GM21515 (cell line): ENCODE measurements around the gene MSANTD1.

Experiments
- ATAC-seq: cut with Tn5 transposase; IDR thresholded peaks from one replicate; pipeline ENCODE4 v1.9.1; 2021; ENCODE audit not compliant: unreplicated experiment

Gene MSANTD1

DNA sequence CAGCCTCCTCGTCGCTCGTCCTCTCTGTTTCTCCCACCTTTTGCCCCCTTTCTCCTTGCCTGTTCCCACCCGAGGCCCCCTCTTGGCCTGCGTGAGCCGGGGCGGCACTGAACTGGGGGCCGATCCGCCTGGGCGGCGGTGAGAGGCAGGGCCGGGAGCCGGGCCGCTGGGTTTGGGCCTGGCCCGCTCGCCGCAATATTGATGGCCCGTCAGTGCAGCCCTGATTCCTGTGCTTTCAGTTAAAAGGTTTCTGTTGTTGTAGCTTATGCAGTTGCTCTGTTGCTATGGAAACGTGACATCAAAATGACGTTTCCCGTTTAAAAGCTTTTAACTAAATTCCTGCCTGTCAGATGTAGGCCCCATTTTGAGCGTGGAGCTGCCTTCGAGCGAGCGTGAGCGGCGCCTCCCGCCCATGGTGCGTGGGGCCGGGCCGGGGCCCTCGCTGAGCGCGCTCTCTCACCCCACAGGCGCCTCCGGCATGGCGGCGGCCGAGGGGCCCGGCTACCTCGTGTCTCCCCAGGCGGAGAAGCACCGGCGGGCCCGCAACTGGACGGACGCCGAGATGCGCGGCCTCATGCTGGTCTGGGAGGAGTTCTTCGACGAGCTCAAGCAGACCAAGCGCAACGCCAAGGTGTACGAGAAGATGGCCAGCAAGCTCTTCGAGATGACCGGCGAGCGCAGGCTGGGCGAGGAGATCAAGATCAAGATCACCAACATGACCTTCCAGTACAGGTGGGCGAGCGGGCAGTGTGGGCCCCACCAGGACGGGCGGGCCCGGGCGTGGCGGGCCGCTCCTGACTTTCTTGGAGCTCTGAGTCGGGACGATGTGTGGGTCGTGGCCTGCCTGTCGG is at the start of gene MSANTD1:
Gene MSANTD1, plus strand, starts transcription at position 349 of the 851 bp plus-strand sequence. Its CDS starts 64 bp downstream, at position 413.
- ATAC-seq = no peak

DNA sequence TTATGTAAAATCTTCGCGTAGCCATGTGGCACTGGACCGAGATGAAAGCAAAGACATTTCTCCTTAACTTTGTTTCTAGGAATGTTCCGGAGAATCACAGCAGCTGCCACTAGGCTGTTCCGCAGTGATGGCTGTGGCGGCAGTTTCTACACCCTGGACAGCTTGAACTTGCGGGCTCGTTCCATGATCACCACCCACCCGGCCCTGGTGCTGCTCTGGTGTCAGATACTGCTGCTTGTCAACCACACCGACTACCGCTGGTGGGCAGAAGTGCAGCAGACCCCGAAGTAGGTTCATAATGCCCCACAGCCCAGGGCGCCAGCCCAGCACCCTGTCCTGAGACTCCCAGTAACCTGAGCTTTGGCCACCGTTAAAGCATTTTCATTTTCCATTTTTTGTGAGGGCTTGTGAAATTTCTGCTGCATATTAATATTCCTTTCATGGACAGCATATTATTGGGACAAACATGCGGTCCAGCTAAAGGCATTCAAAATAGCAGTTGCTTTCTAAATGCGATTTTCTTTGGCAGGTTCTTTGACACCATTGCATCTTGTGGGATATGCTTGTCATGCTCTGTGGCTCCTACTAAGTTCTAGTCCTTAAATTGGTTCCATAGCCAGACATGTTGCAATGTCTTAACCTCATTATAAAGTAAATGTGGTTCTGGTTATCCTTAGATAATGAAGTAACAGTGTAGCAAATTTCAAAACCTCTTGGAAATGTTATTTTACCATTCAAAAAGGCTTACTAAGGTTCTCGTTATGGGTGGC is 49.1 kb upstream of the MSANTD1 start:
- no peak for ATAC-seq

DNA sequence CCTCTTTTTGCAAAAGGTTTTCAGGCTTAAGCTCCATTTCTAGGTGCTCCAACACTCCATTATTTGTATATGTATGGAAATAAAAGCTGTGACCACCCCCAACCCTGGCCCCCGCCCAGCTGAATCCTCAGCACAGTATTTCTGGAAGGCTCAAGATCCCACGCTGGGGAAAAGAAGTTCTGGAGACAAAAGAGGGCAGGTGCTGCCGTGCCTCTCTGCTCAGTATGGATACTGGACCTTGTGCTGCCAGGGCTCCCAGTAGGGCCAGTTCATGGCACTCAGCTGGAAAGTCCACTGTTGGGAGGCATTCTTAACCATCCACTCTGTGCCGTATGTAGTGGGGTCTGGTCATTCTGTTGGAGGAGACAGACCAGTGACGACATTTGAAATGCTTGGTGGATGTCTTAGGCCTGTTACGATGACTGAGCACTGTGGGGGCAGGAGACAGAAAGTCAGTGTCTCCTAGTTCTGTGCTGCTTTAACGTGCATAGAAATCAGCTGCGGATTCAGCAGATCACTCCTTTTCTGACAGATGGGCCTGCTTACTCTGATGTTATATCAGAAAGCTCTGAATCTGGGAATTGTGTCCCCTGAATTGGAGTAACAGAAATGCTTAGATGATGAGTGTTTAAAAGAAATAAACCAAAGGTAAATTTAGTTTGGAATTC is 48.4 kb upstream of the MSANTD1 start:
- ATAC-seq = no peak

DNA sequence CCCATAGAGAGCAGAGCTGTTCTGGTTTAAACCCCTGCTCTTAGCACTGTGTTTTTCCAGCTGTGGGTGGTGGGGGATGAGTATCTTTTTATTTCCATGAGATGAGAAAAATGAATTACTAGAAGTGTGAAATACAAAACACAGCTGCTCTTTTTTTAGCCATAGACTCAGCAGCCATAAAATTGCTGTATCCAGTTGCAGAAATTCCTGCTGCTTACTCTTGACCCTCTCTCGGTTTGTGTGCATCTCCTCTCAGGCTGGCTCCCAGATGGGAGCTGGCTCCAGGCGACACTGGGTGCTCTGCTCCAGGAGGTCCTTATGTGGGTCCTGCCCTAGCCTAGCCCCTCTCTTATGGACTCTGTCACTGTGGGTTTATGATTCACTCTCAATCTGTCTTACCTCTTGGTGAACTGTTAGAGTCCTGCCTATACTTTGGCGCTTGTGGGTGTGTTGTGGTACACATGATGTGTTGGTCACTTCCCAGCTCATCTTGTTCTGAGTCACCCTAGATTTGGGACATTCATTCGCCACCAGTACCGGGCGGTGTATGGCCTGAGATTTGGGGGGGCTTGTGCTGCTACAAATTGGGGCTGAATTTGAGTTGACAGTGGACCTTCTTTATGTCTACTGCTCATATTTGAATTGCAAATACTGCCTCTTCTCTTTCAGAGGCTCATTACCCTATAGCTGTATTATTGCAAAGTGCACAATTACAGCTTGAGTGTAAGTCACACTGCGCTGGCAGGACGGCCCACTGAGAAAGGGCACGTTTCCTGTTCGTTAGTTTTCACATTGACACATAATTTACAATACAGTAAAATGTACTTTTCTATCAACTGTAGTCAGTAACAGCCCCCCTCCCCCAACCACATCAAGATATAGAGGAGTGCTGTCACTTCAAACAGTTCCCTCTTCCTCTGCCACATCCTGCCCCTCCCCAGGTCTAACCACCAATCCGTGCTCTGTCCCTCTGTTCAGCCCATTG is 46.9 kb upstream of the MSANTD1 start:
- ATAC-seq = peak; percentile 53

DNA sequence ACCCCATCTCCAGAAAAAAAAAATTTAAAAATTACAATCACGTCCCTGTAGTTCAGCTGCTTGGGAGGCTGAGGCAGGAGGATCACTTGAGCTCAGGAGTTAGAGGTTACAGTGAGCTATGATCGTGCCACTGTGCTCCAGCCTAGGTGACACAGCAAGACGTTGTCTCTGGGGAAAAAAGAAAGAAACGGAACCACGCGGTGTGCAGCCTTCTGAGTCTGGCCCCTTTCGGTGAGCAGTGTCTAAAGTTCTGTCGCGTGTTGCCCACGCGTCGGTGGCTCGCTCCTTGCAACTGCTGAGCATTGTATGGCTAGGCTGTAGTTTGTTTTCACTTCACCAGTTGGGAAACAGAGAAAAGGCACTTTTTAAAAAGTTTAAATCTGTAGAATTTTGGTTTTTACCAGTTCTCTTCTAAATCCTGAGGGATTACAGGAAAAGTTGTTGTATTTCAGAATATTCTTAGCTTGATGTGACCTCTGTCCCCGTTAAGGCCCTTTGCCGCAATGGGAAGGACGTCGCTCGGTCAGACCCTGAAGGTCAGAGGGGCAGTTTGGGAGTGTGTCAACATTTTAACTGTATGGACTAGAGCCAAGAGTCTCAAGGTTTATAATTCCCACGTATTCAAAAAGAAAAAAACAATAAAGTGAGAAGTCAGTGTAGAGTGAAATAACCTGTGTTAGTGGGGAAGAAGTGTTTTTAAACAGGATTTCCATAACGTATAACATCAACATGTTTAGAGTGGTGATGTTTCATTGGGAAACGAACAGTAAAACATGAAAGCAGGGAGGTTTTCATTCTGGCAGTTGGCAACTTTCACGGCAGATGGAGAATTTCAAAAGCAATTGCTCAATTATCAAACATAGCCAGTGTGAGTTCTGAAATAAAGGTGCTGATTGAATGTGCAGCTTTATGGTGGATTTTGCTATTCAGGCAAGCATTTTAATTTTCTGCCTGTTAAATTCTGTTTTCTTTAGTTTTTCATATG is 45.8 kb upstream of the MSANTD1 start:
- no peak for ATAC-seq

DNA sequence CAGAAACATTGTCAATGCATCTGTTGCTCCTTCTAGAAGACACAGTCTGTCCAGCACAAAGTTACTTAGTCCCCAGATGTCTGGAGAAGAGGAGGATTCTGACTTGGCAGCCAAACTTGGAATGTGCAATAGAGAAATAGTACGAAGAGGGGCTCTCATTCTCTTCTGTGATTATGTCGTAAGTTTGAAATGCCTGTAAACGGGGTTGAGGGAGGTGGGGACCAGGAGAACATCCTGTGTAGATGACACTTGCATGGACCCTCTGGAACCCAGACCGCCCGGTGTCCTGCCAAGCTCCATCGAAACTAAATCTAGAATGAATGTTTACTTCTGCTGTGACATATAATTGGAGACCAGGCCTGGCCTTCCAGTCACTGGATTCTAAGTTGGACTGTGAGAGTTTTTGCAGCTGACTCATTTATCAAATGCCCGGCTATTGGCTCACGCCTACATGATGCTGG is 45.0 kb upstream of the MSANTD1 start:
- ATAC-seq = no peak

DNA sequence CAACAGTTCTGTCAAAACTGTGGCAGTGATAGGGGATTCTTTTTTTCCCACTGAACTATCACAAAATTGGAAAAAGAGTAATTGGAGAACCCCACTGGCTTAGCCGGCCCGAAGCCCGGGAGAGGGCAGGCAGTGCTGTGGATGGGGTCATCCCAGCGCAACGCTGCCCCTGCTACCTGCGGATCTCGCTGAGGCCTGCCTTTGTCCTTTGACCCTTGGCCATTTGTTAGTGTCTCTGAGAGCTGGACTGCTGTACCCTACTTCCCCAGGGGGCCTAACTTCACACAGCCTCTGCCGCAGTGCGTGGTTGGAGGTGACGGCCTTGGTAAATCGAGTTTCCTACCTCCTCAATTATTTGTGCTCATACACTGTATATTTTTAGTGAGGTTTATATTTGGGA is 43.0 kb upstream of the MSANTD1 start:
- ATAC-seq = no peak

DNA sequence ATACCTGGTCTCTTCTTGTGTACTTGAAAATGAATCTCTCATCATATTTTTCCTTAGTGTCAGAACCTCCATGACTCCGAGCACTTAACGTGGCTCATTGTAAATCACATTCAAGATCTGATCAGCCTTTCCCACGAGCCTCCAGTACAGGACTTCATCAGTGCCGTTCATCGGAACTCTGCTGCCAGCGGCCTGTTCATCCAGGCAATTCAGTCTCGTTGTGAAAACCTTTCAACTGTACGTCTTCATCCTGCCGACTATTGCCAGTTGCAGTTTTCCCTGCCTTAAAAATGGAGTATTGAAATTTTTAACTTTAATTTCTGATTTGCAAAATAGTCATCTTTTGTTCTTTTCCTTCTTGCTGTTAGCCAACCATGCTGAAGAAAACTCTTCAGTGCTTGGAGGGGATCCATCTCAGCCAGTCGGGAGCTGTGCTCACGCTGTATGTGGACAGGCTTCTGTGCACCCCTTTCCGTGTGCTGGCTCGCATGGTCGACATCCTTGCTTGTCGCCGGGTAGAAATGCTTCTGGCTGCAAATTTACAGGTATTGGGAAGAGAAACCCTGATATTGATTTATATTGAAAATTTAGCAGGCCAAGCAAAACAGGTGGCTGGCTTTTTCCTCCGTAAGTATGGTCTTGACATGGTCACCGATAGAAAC is 42.4 kb upstream of the MSANTD1 start:
- ATAC-seq = no peak

DNA sequence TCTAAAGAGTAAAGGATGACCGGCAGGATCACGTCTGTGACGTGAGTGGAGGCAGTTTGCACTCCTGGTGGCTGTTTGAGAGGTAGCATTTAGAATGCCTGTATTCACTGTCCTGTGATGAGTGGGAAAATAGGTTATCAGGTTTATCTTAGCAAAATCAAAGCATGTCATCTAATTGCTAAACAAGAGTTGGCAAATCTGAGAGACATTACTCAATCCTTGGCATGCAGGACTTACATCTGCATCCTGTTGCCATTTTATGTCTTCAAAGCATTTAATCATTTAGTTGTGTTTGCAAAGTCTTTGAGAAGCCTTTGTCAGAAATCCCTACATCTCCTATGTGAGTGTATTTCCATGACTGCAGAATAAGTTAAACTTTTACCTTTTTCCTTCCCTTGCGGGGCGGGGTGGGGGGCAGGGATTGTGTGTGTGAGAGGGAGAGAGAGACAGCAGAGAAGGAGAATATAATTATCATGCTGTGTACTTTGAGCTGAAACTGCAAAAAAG is 41.4 kb upstream of the MSANTD1 start:
- ATAC-seq = no peak

DNA sequence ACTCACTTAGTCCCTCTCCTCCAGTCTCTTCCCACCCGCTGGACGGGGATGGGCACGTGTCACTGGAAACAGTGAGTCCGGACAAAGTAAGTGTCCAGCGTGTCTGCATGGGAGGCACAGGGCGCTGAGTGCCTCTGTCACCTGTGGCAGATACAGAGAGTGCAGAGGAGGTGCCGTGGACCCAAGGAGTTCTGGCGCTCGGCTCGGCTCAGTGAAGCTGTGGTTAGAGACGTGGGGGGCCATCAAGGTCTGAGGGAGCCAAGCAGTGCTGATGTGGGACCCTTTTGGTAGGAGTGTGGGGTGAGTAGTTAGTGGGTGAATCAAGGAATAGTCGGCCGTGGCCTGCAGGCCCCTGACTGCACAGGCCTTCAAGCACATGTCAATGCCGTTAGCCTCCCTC is 40.1 kb upstream of the MSANTD1 start:
- ATAC-seq = no peak

DNA sequence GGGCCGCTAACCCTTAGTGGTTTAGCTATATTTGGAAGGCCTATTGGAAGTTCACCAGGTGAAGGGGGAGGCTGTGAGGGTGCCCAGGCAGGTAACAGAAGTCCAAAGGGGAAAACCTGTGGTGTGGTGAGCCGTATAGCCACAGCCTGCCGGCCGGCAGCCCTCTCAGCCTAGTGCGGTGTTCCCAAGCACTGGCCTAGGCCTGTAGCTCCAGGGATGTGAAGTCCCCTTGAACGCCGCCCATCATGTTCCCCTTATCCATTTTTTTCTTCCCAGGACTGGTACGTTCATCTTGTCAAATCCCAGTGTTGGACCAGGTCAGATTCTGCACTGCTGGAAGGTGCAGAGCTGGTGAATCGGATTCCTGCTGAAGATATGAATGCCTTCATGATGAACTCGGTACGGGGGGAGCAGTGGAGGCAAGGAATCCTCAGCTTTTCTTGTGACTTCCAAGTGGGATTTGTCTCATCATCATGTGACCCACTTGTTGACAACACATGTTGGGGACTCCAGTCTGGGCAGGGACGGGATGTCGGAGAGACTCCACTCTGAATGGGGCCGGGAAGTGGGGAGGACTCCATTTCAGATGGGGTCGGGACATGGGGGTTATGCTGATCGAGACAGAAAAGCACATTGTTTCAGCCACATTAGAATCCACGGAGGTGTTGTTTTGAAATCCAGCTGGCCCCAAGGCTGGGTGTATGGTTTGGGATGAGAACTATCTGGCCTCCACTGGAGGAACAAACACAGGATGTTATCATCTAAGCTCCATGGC is 39.2 kb upstream of the MSANTD1 start:
- no peak for ATAC-seq

DNA sequence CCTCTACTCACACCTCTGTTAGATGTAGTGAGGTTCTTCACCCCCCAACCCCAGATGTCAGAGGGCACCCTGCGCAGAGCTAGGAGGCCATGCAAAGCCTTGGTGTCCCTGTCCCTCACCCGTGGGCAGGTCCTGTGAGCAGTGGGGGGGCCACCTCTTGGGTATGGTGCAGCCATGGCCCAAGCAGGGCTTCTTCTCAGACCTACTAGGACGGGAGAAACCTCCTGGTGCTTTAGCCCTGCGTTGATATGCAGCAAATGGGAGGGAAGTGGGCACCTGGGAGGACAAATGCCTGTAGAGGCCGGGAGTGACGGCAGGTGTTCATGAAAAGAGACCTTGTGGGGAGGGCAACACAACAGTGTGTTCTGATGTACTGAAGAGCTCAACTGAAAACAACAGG is 38.5 kb upstream of the MSANTD1 start:
- no peak for ATAC-seq

DNA sequence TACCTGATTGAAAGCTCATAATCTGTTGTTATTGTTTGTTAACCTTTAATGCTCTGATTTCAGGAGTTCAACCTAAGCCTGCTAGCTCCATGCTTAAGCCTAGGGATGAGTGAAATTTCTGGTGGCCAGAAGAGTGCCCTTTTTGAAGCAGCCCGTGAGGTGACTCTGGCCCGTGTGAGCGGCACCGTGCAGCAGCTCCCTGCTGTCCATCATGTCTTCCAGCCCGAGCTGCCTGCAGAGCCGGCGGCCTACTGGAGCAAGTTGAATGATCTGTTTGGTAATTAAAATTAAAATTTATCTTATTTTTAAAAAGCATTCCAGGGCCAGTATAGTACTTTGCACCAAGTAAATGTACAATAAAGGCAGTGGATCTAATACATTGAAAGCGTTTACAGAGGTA is 37.1 kb upstream of the MSANTD1 start:
- ATAC-seq = no peak

DNA sequence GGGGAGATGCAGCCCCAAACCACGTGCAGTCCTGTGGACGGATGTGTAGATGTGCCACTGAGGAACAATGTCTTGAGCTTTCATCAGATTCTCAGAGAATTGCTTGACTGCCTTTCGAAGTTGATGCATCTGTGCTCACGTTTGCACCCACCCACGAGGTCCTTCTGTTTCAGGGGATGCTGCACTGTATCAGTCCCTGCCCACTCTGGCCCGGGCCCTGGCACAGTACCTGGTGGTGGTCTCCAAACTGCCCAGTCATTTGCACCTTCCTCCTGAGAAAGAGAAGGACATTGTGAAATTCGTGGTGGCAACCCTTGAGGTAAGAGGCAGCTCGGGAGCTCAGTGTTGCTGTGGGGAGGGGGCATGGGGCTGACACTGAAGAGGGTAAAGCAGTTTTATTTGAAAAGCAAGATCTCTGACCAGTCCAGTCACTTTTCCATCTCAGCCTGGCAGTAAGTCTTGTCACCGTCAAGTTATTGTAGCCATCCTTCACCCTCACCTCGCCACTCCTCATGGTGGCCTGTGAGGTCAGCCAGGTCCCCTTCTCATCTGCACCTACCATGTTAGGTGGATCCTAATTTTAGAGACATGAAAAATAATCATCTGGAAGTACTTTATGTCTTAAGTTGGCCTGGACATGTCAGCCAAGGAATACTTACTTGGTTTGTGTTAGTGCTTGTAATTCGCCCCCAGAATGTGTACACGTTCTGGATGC is 36.4 kb upstream of the MSANTD1 start:
- ATAC-seq = no peak

DNA sequence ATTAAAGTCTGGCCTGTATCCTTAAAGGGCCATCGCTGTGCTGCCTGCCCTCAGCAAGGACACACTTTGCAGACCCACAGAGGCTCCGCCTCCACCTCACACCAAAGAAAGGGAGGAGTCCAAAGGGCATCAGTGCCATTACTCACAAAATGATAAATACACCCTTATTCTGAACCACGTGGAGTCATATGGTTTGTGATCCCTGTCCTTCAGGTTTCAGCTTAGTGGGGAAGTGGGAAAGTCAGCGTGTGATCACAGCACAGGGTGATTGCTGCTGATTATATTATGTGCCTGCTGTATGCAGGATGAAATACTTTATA is 35.9 kb upstream of the MSANTD1 start:
- ATAC-seq = no peak

DNA sequence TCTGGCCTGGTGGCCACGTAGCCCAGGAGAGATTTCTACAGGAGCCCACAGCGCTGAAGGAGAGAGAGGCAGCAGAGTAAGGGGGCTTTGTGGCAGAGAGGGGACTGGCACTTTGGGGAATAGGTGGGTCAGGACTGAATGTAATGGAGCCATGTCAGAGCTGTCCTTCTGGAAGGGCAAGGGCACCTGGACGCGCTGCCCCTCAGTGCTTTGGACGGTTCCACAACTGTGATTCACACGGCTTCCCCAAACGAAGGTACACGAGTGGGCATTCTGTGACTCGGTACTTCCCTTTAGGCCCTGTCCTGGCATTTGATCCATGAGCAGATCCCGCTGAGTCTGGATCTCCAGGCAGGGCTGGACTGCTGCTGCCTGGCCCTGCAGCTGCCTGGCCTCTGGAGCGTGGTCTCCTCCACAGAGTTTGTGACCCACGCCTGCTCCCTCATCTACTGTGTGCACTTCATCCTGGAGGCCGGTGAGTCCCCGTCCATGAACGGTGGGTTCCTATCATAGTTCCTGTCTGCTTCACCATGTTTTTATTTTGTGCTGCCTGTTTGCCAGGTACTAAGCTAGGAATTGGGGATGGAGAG is 35.2 kb upstream of the MSANTD1 start:
- no peak for ATAC-seq

DNA sequence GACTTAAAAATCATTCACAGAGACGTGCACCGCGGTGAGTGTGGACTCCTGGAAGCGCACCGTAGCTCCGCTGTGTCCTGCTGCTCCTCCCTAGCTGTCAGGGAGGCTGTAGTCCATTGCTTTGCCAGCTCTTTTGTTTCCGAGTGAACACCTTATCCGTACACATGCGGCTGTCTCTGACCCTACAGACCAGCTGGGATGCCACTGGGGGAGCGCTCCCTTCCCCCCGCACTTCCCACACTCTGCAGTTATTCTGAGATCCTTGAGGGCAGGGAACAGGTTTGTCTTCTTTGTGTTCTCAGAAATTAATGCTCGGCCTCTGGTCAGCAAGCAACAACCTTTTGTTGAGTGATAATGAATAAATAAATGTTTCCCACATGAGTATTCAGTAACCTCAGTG is 33.7 kb upstream of the MSANTD1 start:
- no peak for ATAC-seq
